Kidney (tissue), 14 donors: ENCODE results near the gene THADA. TPM values are rescaled to one million over a fixed set of nuclear protein-coding genes. Genes with fewer than 3 reads are reported as not detected.

Experiments used
- DNase-seq, 5 donors: peaks; one replicate each; pipeline ENCODE4 v3.0.0-alpha.2; 2013 to 2020
- FAIRE-seq: peaks from 2 replicates; lab custom pipeline; 2012; peaks lifted over from hg19 to GRCh38; lab: Jason Lieb, UNC
- H3K27ac ChIP-seq, 2 donors: one replicate each; pipeline ENCODE4 v1.7.0; 2013; ENCODE audit warnings: low read depth in 2 of 2, low read length in 2 of 2, inconsistent platforms in 1 of 2
- H3K27me3 ChIP-seq: one replicate; pipeline ENCODE4 v1.7.1; 2013; ENCODE audit warnings: low read length, inconsistent platforms; ENCODE audit not compliant: control insufficient read depth, insufficient read depth
- H3K36me3 ChIP-seq, 3 donors: one replicate each; pipeline versions ENCODE4 v1.7.0 to v1.7.1; 2013; ENCODE audit warnings: low read length in 3 of 3, control low read depth in 1 of 3, inconsistent platforms in 1 of 3; ENCODE audit not compliant: insufficient read depth in 3 of 3, control insufficient read depth in 2 of 3
- H3K4me1 ChIP-seq, 3 donors: one replicate each; pipeline versions ENCODE4 v1.7.0 to v1.7.1; 2013; ENCODE audit warnings: low read length in 3 of 3, inconsistent platforms in 1 of 3, low read depth in 1 of 3; ENCODE audit not compliant: control insufficient read depth in 2 of 3, insufficient read depth in 2 of 3
- H3K4me3 ChIP-seq, 3 donors: one replicate each; pipeline versions ENCODE4 v1.7.0 to v1.8.1; 2013; ENCODE audit warnings: low read length in 3 of 3, control low read depth in 1 of 3, inconsistent platforms in 1 of 3
- H3K9ac ChIP-seq, 3 donors: one replicate each; pipeline versions ENCODE4 v1.7.0 to v1.7.1; 2013; ENCODE audit warnings: low read length in 3 of 3, control low read depth in 1 of 3, inconsistent platforms in 1 of 3
- H3K9me3 ChIP-seq, 3 donors: one replicate each; pipeline versions ENCODE4 v1.7.0 to v1.7.1; 2013; ENCODE audit warnings: low read length in 3 of 3, control low read depth in 1 of 3, inconsistent platforms in 1 of 3; ENCODE audit not compliant: control insufficient read depth in 2 of 3, insufficient read depth in 1 of 3
- intact Hi-C: fragments of 100-400 bp; cut with DNase I; formaldehyde crosslinking; loops from one replicate; pipeline ENCODE4 v1.11.1; 2022
- polyA plus RNA-seq: library from polyadenylated mRNA; stranded (reverse); fragments of 350-450 nt; fragmentation: Illumina TruSeq; extraction: RNeasy Lipid Tissue Mini Kit (QIAGEN cat#74804); gene quantifications from one replicate; pipeline ENCODE4 v1.2.3, GENCODE V29; 2014; ENCODE audit warnings: low read depth, low replicate concordance; ENCODE audit not compliant: insufficient read depth
- total RNA-seq: library from RNA; stranded (reverse); fragmentation: NEBNext Ultra II Directional; extraction: Animal tissue kit (Norgen Biotek cat#: 25700); gene quantifications from one replicate; pipeline ENCODE4 v1.2.1, GENCODE V29; 2021
- TF ChIP-seq, protein P1 (sequence below): IDR thresholded peaks from 3 replicates; pipeline ENCODE4 v1.5.1; 2012; ENCODE audit warnings: mild to moderate bottlenecking, moderate library complexity, borderline replicate concordance; ENCODE audit not compliant: insufficient read depth; ENCODE audit errors: extremely low read depth
- donor health status: control.
- donor health status: control.
- donor health status: control.
- donor health status: control.
- donor health status: control.
- donor health status: DM: yes; HTN: yes; CAD: no.
- donor health status: Normal renal cell carcinoma (clear cell type).

Gene THADA
- total and polyA plus RNA-seq, 2 donors from 2014 or later, result 21.4 to 45.1 TPM

DNA sequence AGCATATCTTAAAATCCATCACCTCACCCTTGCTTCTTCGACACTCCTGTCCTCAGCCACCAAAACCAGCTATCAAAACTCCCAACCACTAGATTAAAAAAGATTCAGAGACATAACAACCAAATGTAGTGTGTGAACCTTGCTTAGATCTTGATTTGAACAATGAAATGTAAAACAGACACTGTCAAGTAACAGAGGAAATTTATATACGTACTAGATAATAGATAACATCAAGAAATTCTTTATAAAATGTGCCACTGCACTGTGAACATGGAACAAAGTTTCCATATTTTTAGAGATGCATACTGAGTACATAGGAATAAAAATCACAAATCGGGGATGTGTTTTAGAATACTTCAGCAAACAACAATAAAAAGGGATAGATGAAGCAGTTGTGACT lies 86.0 kb downstream of the THADA start:
- intact Hi-C loops, result no loop called here
- TF ChIP-seq, protein P1, sequence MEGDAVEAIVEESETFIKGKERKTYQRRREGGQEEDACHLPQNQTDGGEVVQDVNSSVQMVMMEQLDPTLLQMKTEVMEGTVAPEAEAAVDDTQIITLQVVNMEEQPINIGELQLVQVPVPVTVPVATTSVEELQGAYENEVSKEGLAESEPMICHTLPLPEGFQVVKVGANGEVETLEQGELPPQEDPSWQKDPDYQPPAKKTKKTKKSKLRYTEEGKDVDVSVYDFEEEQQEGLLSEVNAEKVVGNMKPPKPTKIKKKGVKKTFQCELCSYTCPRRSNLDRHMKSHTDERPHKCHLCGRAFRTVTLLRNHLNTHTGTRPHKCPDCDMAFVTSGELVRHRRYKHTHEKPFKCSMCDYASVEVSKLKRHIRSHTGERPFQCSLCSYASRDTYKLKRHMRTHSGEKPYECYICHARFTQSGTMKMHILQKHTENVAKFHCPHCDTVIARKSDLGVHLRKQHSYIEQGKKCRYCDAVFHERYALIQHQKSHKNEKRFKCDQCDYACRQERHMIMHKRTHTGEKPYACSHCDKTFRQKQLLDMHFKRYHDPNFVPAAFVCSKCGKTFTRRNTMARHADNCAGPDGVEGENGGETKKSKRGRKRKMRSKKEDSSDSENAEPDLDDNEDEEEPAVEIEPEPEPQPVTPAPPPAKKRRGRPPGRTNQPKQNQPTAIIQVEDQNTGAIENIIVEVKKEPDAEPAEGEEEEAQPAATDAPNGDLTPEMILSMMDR, result no peak
- Histone ChIP-seq H3K9ac (no peak overlapping the region), H3K27me3 (no peaks in the 10 kb centered on the region), H3K4me1 (peaks cover 0 to 4% (median 0%) of the 10 kb centered on the region in 3 donors), H3K9me3 (no peaks in the 10 kb centered on the region), H3K27ac (no peak overlapping the region), H3K36me3 (peaks cover 0 to 5% (median 0%) of the 10 kb centered on the region in 3 donors), H3K4me3 (no peak overlapping the region)
- DNase-seq (no peak), FAIRE-seq (no peak)

DNA sequence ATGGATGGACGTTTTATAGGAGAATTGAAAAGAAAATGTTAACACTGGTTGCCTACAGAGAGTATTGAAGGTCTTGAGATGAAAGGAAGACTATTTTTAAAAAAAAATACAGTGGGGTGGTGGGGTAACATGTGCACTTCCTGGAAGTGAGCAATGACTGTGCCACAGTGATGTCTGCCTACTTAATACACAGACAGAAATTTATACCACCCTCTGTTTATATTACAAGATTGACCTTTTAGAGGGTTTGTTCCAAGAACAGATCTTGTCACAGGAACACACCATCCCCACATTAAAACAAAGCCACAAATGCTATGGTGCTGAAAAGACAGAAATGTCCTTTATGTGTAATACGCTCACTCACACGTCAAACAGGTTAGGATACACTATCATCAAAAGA lies 87.6 kb downstream of the THADA start:
- Histone ChIP-seq H3K27ac (no peak overlapping the region), H3K27me3 (no peaks in the 10 kb centered on the region), H3K9ac (no peak overlapping the region), H3K36me3 (peaks cover 0 to 5% (median 0%) of the 10 kb centered on the region in 3 donors), H3K4me1 (peaks cover 0 to 2% (median 0%) of the 10 kb centered on the region in 3 donors), H3K9me3 (no peaks in the 10 kb centered on the region), H3K4me3 (no peak overlapping the region)
- TF ChIP-seq, protein P1, result no peak
- intact Hi-C loops, result no loop called here
- DNase-seq, result no peak
- FAIRE-seq, result no peak

DNA sequence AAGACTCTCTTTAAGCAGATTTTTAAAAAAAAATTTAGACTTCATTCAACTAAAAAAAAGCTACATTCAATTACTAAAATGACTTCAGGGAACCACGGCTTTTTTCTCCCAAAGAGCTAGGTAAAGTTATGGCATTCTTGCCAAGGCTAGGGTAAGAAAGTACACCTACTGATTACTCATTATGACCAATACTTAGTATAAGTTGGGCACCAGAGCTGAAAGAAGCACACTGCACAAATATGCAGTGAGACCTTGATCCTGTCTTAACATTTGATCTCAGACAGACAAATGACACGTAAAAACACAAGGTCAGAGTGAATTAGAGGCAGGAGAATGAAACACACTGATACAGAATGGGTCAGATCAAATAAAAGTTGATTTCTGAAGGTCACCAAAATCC lies 88.7 kb downstream of the THADA start:
- Histone ChIP-seq H3K4me3 (no peak overlapping the region), H3K9ac (no peak overlapping the region), H3K4me1 (peaks cover 0 to 2% (median 0%) of the 10 kb centered on the region in 3 donors), H3K27ac (no peak overlapping the region), H3K27me3 (no peaks in the 10 kb centered on the region), H3K36me3 (peaks cover 0 to 5% (median 0%) of the 10 kb centered on the region in 3 donors), H3K9me3 (no peaks in the 10 kb centered on the region)
- TF ChIP-seq, protein P1, result no peak
- intact Hi-C loops, result no loop called here
- DNase-seq (no peak), FAIRE-seq (no peak)

DNA sequence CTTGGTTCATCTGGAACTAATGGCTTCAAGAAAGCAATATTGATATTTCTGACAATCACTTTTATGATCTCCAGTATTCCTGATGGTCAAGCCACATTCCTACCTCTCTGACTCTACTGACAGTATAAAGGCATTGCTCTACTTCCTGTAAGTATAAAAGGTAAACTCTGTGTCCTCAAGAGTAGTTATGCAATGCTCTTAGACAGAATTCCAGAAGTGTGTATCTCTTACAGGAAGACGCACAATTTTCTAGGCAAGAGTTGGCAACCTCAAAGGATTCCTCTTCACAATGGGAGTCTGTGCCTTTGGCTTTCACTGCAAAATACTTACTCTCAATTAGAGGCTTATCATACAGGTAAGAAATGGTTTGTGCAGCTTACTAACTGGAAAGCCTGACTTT lies 100.1 kb downstream of the THADA start:
- intact Hi-C loops, result no loop called here
- no peaks in the 10 kb centered on the region for H3K9me3 ChIP-seq
- no peak overlapping the region for H3K27ac ChIP-seq
- no peak overlapping the region for H3K4me3 ChIP-seq
- no peaks in the 10 kb centered on the region for H3K4me1 ChIP-seq
- no peaks in the 10 kb centered on the region for H3K27me3 ChIP-seq
- FAIRE-seq (no peak), DNase-seq (no peak)
- no peak overlapping the region for H3K9ac ChIP-seq
- TF ChIP-seq, protein P1, result no peak
- peaks cover 0 to 6% (median 0%) of the 10 kb centered on the region in 3 donors for H3K36me3 ChIP-seq
